K562 (cell line): ENCODE results near the gene AGAP1. TPM values are rescaled to one million over a fixed set of nuclear protein-coding genes. Genes with fewer than 3 reads are reported as not detected.

ENCODE experiments used
- ATAC-seq: fragments of 200-7000 bp; cut with Tn5 transposase; 3 replicates; pipeline ENCODE4 v1.9.1; 2020; ENCODE audit warnings: moderate library complexity
- BruUV-seq: library from RNA; stranded (reverse); fragments of 400-500 nt; replicated peaks from 2 replicates; lab custom pipeline; 2021; lab: Mats Ljungman, UMichigan
- CTCF ChIA-PET: fragments of 300-600 bp; formaldehyde crosslinking; extraction: SDS; loops from one replicate; lab custom pipeline; 2021; ENCODE audit warnings: low intra/inter-chr PET ratio; lab: Yijun Ruan, JAX
- POLR2A ChIA-PET: fragments of 300-600, 350-650 bp; sonication (Branson Sonifier 250); formaldehyde crosslinking; extraction: SDS; loops from one replicate; lab custom pipeline; 2021; ENCODE audit warnings: antibody characterized with exemption, inconsistent platforms; lab: Yijun Ruan, JAX
- DNase-seq, 4 experiments: peaks; one replicate each; pipeline versions ENCODE4 v3.0.0 to v3.0.0-alpha.2; 2011 to 2018; ENCODE audit warnings: low spot score in 3 of 4, mixed read lengths in 3 of 4; ENCODE audit errors: extremely low read depth in 1 of 4
- FAIRE-seq: peaks from 2 replicates; lab custom pipeline; 2011; peaks lifted over from hg19 to GRCh38; lab: Jason Lieb, UNC
- H2AFZ ChIP-seq: 2 replicates; pipeline ENCODE4 v1.6.0; 2011; ENCODE audit warnings: low read depth, low read length, control low read depth, inconsistent platforms
- H3K27ac ChIP-seq: fragments of 200-600 bp; 3 replicates; pipeline ENCODE4 v1.8.0; 2011; ENCODE audit warnings: low read depth, mild to moderate bottlenecking, control low read depth, inconsistent platforms, low read length, moderate library complexity, mixed read lengths; ENCODE audit errors: extremely low read depth
- H3K27me3 ChIP-seq, 2 experiments: fragments of 300-600 bp in 1 of 2; 2 replicates in 1 of 2; 3 replicates in 1 of 2; pipeline versions ENCODE4 v1.6.0 to v1.8.0; 2011; ENCODE audit warnings: inconsistent platforms in 2 of 2, low read length in 2 of 2, mild to moderate bottlenecking in 1 of 2, mixed read lengths in 1 of 2, moderate library complexity in 1 of 2; ENCODE audit not compliant: control insufficient read depth in 2 of 2, insufficient read depth in 2 of 2
- H3K36me3 ChIP-seq: fragments of 300-600 bp; 3 replicates; pipeline ENCODE4 v1.8.0; 2011; ENCODE audit warnings: mild to moderate bottlenecking, low read length, inconsistent platforms; ENCODE audit not compliant: control insufficient read depth, insufficient read depth
- H3K4me1 ChIP-seq, 2 experiments: fragments of 200-600 bp in 1 of 2; replicated peaks in 1 of 2; 2 replicates in 1 of 2; 3 replicates in 1 of 2; pipeline versions ENCODE4 v1.5.1 to v1.8.0; 2011; ENCODE audit warnings: inconsistent platforms in 2 of 2, low read length in 2 of 2, mild to moderate bottlenecking in 1 of 2, mixed read lengths in 1 of 2, moderate library complexity in 1 of 2; ENCODE audit not compliant: control insufficient read depth in 2 of 2, insufficient read depth in 2 of 2
- H3K4me2 ChIP-seq: 2 replicates; pipeline ENCODE4 v1.6.1; 2011; ENCODE audit warnings: low read length, control low read depth, inconsistent platforms, mixed read lengths; ENCODE audit not compliant: insufficient read depth
- H3K4me3 ChIP-seq: fragments of 200-600 bp; sonication (generic), shearing (Covaris generic); 2 replicates; pipeline ENCODE4 v1.5.1; 2016; ENCODE audit warnings: control low read depth, inconsistent platforms
- H3K79me2 ChIP-seq: fragments of 200-600 bp; 3 replicates; pipeline ENCODE4 v1.8.0; 2011; ENCODE audit warnings: low read length, inconsistent platforms; ENCODE audit not compliant: control insufficient read depth, insufficient read depth
- H3K9ac ChIP-seq, 2 experiments: 2 replicates each; pipeline versions ENCODE4 v1.6.0 to v1.6.1; 2011; ENCODE audit warnings: low read depth in 2 of 2, low read length in 2 of 2, control low read depth in 1 of 2, inconsistent platforms in 1 of 2, mild to moderate bottlenecking in 1 of 2, mixed read lengths in 1 of 2; ENCODE audit not compliant: insufficient read depth in 1 of 2
- H3K9me1 ChIP-seq: one replicate; pipeline ENCODE4 v1.6.0; 2011; ENCODE audit warnings: inconsistent platforms, mild to moderate bottlenecking, low read length, moderate library complexity; ENCODE audit not compliant: control insufficient read depth, insufficient read depth
- H3K9me3 ChIP-seq: replicated peaks from 2 replicates; pipeline ENCODE4 v1.5.1; 2011; ENCODE audit warnings: low read depth, low read length, inconsistent platforms; ENCODE audit not compliant: control insufficient read depth, insufficient read depth
- H4K20me1 ChIP-seq: replicated peaks from 2 replicates; pipeline ENCODE4 v1.6.1; 2011; ENCODE audit warnings: low read length, inconsistent platforms, mixed read lengths; ENCODE audit not compliant: control insufficient read depth, insufficient read depth
- NFE2 ChIP-seq: IDR thresholded peaks from 2 replicates; pipeline ENCODE4 v1.6.1; 2014; ENCODE audit warnings: antibody characterized with exemption, low read depth
- RFX5 ChIP-seq: IDR thresholded peaks from 2 replicates; pipeline ENCODE4 v1.6.1; 2011; ENCODE audit warnings: low read depth, mild to moderate bottlenecking, improper control_type of control experiment, low read length
- TOE1 ChIP-seq, 2 experiments: fragments of 450-650 bp in 1 of 2; sonication (generic) in 1 of 2; formaldehyde crosslinking in 1 of 2; IDR thresholded peaks; 2 replicates each; pipeline versions ENCODE4 v1.7.1 to v1.8.0; 2016 to 2022; ENCODE audit warnings: borderline replicate concordance in 2 of 2, mild to moderate bottlenecking in 2 of 2, antibody characterized with exemption in 1 of 2, inconsistent platforms in 1 of 2, low read depth in 1 of 2, missing genetic modification reagents in 1 of 2, moderate library complexity in 1 of 2
- YY1 ChIP-seq, 3 experiments: IDR thresholded peaks; 2 replicates each; pipeline ENCODE4 v1.6.1; 2011; ENCODE audit warnings: low read length in 2 of 3, mild to moderate bottlenecking in 2 of 3, moderate library complexity in 2 of 3, borderline replicate concordance in 1 of 3, control low read depth in 1 of 3, low read depth in 1 of 3; ENCODE audit not compliant: insufficient read depth in 3 of 3, insufficient replicate concordance in 2 of 3, control insufficient read depth in 1 of 3, insufficient read length in 1 of 3; ENCODE audit errors: extremely low read depth in 1 of 3
- ZFP36 ChIP-seq: fragments of 150-350 bp; IDR thresholded peaks from 2 replicates; pipeline ENCODE4 v1.6.1; 2018; ENCODE audit warnings: low read length, low read depth; ENCODE audit not compliant: partially characterized antibody
- WGBS: fragments of 100-300 bp; shearing (Covaris generic); methylation state at CpG from one replicate; pipeline ENCODE4 v1.1.6; 2016; ENCODE audit warnings: low coverage, mixed read lengths; ENCODE audit not compliant: insufficient coverage; ENCODE audit errors: missing lambda C conversion rate; 5-methylcytosine and 5-hydroxymethylcytosine counted together
- in situ Hi-C: fragments of 300-500 bp; cut with MboI; formaldehyde crosslinking; loops from 4 replicates; pipeline ENCODE4 v1.15.0; 2018; ENCODE audit warnings: inconsistent platforms, mixed read lengths
- intact Hi-C: fragments of 100-400 bp; cut with micrococcal nuclease; formaldehyde crosslinking; loops from 2 replicates; pipeline ENCODE4 v1.14.2; 2022
- polyA plus RNA-seq, 8 experiments: library from polyadenylated mRNA; depleted of rRNA in 4 of 8; stranded (reverse) in 5 of 8; unstranded in 3 of 8; fragments of >200 nt; fragmentation: Nextera tagmentation in 2 of 8; fragmentation: Illumina TruSeq in 1 of 8; extraction: Ambion mirVana in 2 of 8; extraction: Trizol in 1 of 8; gene quantifications; 2 replicates each; pipeline versions ENCODE4 v1.2.1 to v1.2.3, GENCODE V29; 2011 to 2014; ENCODE audit warnings: inconsistent platforms in 1 of 8, missing spikeins in 1 of 8
- total RNA-seq, 7 experiments: library from RNA; depleted of rRNA in 6 of 7; stranded (reverse); fragments of >200 nt in 6 of 7; fragmentation: Illumina TruSeq in 2 of 7; extraction: Trizol in 2 of 7; gene quantifications; 2 replicates each; pipeline versions ENCODE4 v1.2.1 to v1.2.3, GENCODE V29; 2011 to 2021; ENCODE audit warnings: low replicate concordance in 1 of 7
- TF ChIP-seq, protein P1 (sequence below): fragments of 450-650 bp; IDR thresholded peaks from 2 replicates; pipeline ENCODE4 v1.7.1; 2018; ENCODE audit warnings: mild to moderate bottlenecking, low read depth; ENCODE audit not compliant: partially characterized antibody

The AGAP1 gene
- total and polyA plus RNA-seq, 9 of the 15 experiments (the other 6 are each of a cell fraction or from before 2014, with no cell fraction given): 1.3 to 24.0 (median 10.6) TPM

- H3K4me3 ChIP-seq: no peak overlapping the region
- no TSS peak for BruUV-seq
- H2AFZ ChIP-seq: no peak overlapping the region
- no peak overlapping the region for H3K27ac ChIP-seq
- in situ Hi-C loops (no loop called here), intact Hi-C loops (no loop called here)
- ATAC-seq: no peak
- H4K20me1 ChIP-seq: no peaks in the 10 kb centered on the region
- no peak overlapping the region for H3K9ac ChIP-seq
- TF ChIP-seq ZFP36: no peak
- no peak for TF ChIP-seq YY1 (IDR thresholded peaks at IDR 0.05; ENCODE audit: borderline replicate concordance in 1 of 3, control insufficient read depth in 1 of 3, extremely low read depth in 1 of 3, insufficient read depth in 3 of 3, insufficient read length in 1 of 3, insufficient replicate concordance in 2 of 3, low read depth in 1 of 3, low read length in 2 of 3)
- no peak for TF ChIP-seq RFX5
- no peak for TF ChIP-seq TOE1 (IDR thresholded peaks at IDR 0.05; ENCODE audit: borderline replicate concordance)
- no peak for TF ChIP-seq TOE1 (CRISPR knock-in tag; IDR thresholded peaks at IDR 0.05; ENCODE audit: borderline replicate concordance, low read depth)
- TF ChIP-seq NFE2: no peak
- TF ChIP-seq, protein P1, sequence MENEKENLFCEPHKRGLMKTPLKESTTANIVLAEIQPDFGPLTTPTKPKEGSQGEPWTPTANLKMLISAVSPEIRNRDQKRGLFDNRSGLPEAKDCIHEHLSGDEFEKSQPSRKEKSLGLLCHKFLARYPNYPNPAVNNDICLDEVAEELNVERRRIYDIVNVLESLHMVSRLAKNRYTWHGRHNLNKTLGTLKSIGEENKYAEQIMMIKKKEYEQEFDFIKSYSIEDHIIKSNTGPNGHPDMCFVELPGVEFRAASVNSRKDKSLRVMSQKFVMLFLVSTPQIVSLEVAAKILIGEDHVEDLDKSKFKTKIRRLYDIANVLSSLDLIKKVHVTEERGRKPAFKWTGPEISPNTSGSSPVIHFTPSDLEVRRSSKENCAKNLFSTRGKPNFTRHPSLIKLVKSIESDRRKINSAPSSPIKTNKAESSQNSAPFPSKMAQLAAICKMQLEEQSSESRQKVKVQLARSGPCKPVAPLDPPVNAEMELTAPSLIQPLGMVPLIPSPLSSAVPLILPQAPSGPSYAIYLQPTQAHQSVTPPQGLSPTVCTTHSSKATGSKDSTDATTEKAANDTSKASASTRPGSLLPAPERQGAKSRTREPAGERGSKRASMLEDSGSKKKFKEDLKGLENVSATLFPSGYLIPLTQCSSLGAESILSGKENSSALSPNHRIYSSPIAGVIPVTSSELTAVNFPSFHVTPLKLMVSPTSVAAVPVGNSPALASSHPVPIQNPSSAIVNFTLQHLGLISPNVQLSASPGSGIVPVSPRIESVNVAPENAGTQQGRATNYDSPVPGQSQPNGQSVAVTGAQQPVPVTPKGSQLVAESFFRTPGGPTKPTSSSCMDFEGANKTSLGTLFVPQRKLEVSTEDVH: no peak
- H3K79me2 ChIP-seq: no peaks in the 10 kb centered on the region
- peaks cover 2% of the 10 kb centered on the region; the same call in 1 of the 3 replicates for H3K36me3 ChIP-seq
- no peaks in the 10 kb centered on the region for H3K9me1 ChIP-seq
- POLR2A ChIA-PET: no interaction called here
- CTCF ChIA-PET: no interaction called here
- H3K4me1 ChIP-seq: no peaks in the 10 kb centered on the region
- no peaks in the 10 kb centered on the region for H3K9me3 ChIP-seq
- FAIRE-seq: no peak
- no peaks in the 10 kb centered on the region for H3K27me3 ChIP-seq
- 79% methylated on average over 10 of the region's 16 CpGs for WGBS
- no peak for DNase-seq
- H3K4me2 ChIP-seq: no peak overlapping the region
Observed at GRCh38 chr2:236036045-236036444, 542.2 kb downstream of the AGAP1 start.
